Measurements from ENCODE around the gene DMAC1.

DNA sequence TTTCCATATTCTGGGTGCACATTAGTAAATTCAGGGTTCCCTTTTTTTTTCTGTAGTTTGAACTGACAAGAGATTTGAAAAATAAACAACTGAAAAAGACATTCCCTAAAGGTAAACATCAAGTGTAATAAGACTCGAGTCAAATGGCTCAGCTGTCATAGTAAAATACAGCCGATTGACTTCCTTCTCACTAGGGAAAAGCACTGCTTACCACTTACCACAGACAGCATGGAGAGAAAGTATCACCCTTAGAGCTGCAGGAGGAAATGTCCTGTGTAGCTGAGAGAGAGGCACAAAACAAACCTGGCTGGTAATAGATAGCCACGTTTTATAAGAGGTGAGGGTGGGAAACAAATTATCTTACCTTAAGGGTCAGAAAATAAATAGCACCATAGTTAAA, 12.1 kb upstream of the DMAC1 start:
- TF ChIP-seq, protein P1, sequence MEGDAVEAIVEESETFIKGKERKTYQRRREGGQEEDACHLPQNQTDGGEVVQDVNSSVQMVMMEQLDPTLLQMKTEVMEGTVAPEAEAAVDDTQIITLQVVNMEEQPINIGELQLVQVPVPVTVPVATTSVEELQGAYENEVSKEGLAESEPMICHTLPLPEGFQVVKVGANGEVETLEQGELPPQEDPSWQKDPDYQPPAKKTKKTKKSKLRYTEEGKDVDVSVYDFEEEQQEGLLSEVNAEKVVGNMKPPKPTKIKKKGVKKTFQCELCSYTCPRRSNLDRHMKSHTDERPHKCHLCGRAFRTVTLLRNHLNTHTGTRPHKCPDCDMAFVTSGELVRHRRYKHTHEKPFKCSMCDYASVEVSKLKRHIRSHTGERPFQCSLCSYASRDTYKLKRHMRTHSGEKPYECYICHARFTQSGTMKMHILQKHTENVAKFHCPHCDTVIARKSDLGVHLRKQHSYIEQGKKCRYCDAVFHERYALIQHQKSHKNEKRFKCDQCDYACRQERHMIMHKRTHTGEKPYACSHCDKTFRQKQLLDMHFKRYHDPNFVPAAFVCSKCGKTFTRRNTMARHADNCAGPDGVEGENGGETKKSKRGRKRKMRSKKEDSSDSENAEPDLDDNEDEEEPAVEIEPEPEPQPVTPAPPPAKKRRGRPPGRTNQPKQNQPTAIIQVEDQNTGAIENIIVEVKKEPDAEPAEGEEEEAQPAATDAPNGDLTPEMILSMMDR (IDR thresholded peaks at IDR 0.05; ENCODE audit: low read length): no peak
- no peak for TF ChIP-seq EZH2 (IDR thresholded peaks at IDR 0.05; ENCODE audit: borderline replicate concordance, low read length)

Measured in OCI-LY1 (cell line).